Posterior cingulate gyrus (tissue), 11 donors: Measurements from ENCODE around the gene B3GLCT.
A peak's percentile ranks its signal among the peaks of the same experiment; 100 is the strongest.
"Not testable (repeated sequence)": the region's sequence is repeated elsewhere in the genome, so short reads cannot be mapped to it uniquely, and the experiment has no call there.

Source experiments
- DNase-seq, 10 donors: peaks; one replicate each; pipeline versions ENCODE4 v3.0.0 to v3.0.0-alpha.2; 2020 to 2021; ENCODE audit warnings: mixed read lengths in 3 of 10
- intact Hi-C: fragments of 100-400 bp; cut with DNase I; formaldehyde crosslinking; loops from one replicate; pipeline ENCODE4 v1.15.1; 2023

B3GLCT gene

GRCh38 chr13:31216916-31217315 lies 17.1 kb downstream of the B3GLCT start:
- intact Hi-C loops, DNase-seq: not testable (repeated sequence)

- no peak for DNase-seq
- intact Hi-C loops: no loop called here
These were observed 20.3 kb downstream of the B3GLCT start for GRCh38 chr13:31219909-31220598.

DNA sequence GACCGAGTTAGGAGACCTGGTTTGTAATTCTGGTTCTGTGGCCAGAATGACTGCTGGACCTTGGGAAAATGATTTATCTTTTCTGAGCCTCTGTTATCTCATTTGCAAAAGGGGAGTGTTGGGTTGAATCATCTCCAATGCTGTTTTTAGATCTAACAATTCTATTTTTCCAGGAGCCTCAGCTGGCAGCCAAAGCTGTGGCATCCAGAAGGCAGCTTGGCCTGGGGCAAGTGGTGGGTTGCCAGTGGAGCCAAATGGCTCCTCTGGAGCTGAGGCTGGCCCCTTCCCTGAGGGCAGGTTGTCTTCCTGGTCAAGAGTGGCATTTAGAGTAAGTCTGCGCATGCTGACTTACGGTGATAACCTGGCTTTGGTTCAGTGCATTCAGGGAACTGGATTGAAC lies 21.3 kb downstream of the B3GLCT start:
- peak in 1 of 10 donors; percentile 66 for DNase-seq
- intact Hi-C loops: no loop called here

GRCh38 chr13:31223215-31223614 lies 23.4 kb downstream of the B3GLCT start:
- DNase-seq: no peak
- intact Hi-C loops: no loop called here

GRCh38 chr13:31223640-31224039 lies 23.9 kb downstream of the B3GLCT start:
- intact Hi-C loops: no loop called here
- DNase-seq: no peak

GRCh38 chr13:31224174-31224669 lies 24.4 kb downstream of the B3GLCT start:
- DNase-seq: peak in 1 of 10 donors; percentile 57
- intact Hi-C loops: no loop called here

GRCh38 chr13:31224963-31225559 lies 25.3 kb downstream of the B3GLCT start:
- intact Hi-C loops: no loop called here
- no peak for DNase-seq

DNA sequence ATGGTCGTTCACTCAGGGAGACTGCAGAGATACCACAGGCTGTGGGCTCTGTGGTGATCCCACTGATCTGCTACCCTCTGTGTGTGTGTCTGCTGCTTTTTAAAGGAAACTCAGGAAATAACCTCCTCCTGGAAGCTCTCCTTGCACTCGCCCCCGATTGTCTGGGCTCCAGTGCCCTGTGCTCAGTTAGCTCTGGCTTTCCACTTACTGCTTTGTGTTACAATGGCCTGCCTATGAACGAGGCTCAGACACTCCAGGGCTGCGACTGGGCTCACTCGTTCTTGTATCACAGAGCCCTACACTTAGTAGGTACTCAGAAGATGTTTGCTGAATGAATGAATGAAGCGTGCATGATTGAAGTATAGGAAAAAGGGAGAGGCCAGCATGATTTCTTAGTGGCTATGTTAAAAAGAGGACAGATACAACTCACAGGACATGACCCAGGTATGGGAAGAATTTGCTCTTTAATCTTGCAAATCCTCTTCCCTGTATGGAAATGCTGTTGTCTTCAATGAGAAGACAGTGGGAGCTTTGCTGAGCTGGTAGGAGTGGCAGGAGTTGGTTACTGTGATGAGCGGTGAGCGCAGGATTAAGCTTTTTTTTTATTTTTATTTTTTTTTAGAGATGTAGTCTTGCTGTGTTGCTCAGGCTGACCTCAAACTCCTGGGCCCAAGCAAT lies 26.4 kb downstream of the B3GLCT start:
- DNase-seq: no peak
- intact Hi-C loops: no loop called here

- DNase-seq: no peak
- intact Hi-C loops: no loop called here
These were observed 27.3 kb downstream of the B3GLCT start for GRCh38 chr13:31227063-31227462.

DNA sequence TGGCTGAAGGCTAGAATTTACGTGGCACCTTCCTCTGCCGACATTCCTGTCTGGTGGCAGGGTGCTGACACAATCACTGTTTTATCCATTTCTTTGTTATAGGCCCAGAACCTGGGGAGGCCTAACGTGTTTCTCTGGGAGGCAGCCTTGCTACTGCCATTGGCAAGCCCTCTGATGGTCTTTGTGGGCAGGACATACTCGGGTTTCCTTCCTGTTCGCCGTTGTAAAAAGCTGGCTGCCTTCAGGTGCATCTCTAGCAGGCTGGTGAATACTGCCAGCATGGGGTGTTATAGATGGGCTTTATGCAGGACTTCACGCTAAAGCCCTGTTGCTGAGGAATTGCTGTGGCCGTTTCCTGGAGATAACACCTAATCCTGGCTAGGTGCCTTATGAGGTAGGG lies 28.1 kb downstream of the B3GLCT start:
- DNase-seq: no peak
- intact Hi-C loops: no loop called here

DNA sequence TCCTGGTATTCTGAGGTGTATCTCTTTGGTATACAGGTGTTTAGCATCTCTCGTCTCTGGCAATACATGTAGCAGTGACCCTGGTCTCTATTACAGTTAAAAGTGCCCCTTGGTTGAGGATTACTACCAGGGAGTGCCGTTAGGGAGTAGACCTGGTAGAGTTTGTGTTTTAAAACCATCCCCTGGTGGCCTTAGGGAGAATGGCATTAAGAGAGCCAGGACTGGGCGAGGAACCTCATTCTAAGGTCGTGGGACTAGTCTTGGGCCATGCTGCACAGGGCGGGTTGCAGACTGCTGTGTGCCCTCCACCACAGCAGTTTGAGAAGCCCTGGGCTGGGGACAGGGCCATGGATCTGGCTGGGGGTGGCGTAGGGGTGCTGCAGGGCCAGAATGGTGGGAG lies 35.0 kb downstream of the B3GLCT start:
- intact Hi-C loops: loop anchor here (5.0 kb wide), 1 partner anchor 508 kb away; no protein-coding TSS in a partner anchor
- DNase-seq: no peak

DNA sequence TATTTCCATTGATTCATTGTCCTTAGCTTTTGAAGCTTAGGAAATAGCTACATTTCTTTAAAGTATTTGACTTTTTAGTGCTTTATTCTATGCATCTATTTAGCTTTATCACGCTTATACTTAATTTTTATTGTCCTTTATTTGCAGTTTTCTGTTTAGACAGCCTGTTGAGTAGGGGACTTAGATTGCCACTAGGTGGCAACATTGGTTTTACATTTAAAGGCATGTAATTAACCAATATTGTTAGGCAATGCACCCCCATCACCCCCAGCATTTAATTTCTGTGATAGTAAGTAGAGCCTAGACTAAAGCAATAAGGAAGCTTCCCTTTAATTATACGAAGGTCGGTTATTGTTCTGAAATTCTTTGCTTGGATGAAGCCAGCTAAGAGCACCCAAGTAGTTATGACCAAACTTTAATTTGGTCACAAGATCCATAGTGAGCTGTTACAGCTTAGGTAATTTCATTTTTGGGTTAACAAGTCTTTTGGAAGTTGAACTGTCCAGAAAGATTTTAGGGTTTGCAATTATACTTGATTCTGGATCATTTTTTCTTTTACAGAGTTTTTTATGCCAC lies 36.5 kb downstream of the B3GLCT start:
- intact Hi-C loops: loop anchor here (1.0 to 5.0 kb wide), 2 partner anchors 188 to 506 kb away; no protein-coding TSS in a partner anchor

GRCh38 chr13:31240921-31241320 lies 41.1 kb downstream of the B3GLCT start:
- DNase-seq: no peak
- intact Hi-C loops: no loop called here

More for the DNA sequence above, 36.5 kb downstream of the B3GLCT start:
- DNase-seq: no peak

- intact Hi-C loops: no loop called here
- DNase-seq: no peak
These were observed 42.6 kb downstream of the B3GLCT start for GRCh38 chr13:31242367-31242766.

DNA sequence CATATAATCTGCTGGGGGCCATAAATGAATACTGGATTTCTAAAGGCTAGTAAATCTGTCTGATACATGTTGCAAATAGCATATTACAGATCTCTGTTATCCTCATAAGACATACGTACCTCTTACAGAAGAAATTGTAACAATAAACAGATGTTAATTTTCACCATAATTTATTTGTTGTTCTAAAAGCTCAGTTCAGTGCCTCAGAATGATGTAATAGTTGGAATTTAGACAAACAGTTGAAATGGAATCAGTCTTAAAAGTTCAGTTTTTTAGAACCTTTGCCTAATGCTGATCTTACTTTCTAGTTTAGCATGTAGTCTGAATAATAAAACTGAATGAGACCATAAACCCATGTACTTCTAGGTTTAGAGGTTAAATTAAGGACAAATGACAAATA lies 43.1 kb downstream of the B3GLCT start:
- intact Hi-C loops: no loop called here
- no peak for DNase-seq

GRCh38 chr13:31245598-31246373 lies 46.0 kb downstream of the B3GLCT start:
- no peak for DNase-seq
- intact Hi-C loops: no loop called here

DNA sequence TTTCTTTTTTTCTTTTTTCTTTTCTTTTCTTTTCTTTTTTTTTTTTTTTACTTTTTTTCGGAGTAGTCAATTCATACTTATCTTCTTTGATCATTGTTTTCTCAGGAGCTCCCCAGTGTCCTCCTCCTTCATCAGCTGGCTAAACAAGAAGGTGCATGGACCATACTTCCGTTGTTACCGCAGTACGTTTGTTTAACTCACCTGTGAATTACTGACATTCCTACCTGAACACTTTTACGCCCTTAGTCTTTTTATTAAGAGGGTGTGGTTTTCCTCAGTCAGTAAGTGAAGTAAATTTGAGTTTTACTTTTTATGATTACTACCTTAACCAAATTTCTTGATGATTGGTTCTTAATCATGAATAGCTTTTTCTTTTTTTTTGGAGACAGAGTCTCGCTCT lies 47.1 kb downstream of the B3GLCT start:
- no peak for DNase-seq
- intact Hi-C loops: no loop called here

DNA sequence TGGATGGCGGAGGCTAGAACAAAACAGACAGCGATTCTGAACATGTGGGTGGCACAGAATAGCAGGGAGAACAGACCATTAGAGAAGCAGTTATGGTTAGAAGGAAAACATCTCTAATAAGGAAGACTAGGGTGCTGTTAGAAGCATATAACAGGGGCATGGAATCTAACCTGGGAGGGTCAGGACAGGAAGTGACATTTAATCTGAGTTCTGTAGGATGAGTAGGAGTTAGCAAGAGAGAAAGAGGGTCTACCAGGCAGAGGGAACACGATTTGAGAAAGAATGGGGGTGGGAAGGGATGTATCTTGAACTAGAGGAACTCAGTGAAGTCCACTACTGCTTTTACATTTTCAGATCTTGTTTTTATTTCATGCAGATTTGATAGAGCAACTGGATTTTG lies 48.6 kb downstream of the B3GLCT start:
- intact Hi-C loops: no loop called here
- DNase-seq: no peak

GRCh38 chr13:31248965-31249539 lies 49.3 kb downstream of the B3GLCT start:
- intact Hi-C loops: no loop called here
- no peak for DNase-seq

GRCh38 chr13:31250435-31250834 lies 50.7 kb downstream of the B3GLCT start:
- peak in 1 of 10 donors; percentile 63 for DNase-seq
- intact Hi-C loops: no loop called here
